Epidermal melanocyte (primary cell): ENCODE data around the gene LRSAM1.

Source experiments
- DNase-seq: peaks from one replicate; pipeline ENCODE4 v3.0.0; 2011; ENCODE audit warnings: low spot score; ENCODE audit not compliant: insufficient read length

The LRSAM1 gene

DNA sequence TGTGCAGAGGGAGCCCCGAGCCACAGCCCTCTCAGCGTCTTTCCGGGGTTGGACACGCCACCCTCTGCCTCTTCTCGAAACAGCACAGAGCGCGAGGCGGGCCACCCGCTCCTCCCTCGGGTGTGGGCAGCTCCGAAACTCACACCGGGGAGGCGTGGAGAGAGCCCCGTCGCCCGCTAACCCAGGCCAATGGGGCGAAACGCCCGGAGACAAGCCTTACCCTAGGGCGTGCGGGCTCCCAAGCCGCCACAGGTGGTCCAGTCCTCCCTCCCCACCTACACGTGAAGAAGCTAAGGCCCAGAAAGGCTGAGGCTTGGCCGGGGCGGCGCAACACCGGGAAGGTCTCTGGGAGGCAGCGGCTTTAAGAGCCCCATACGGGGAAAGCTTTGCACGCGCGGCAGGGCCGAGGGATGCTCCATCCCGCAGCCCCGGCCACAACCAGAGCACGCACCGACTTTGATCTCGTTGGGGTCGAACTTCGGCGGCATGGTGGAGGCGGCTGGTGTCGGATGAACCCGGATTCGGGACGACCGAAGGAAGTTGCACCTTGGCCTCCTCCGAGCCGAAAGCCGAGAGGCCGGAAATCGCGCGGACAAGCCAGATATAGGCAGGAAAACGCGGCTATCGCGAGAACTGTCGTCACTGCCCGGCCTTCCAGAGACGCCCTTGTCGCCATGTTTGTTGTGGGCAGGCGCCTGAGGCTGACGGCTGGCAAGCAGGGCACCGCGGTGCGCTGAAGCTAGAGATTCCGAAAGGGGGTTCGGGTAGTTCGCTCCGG, at the start of gene LRSAM1, which contains the start of gene RPL12:
TSS of gene LRSAM1 (plus strand) at position 681 of the 778 bp plus-strand sequence. CDS start 3,018 bp downstream, outside the sequence.
TSS of gene RPL12 (minus strand) at position 577 of the 778 bp plus-strand sequence. CDS start at position 488, 89 bp downstream.
- DNase-seq = peak; percentile 95

GRCh38 chr9:127402401-127403090, 48.8 kb upstream of the LRSAM1 start:
- no peak for DNase-seq

- DNase-seq = no peak
These were observed 47.7 kb upstream of the LRSAM1 start for GRCh38 chr9:127403507-127404192.

- DNase-seq = no peak
These were observed 46.7 kb upstream of the LRSAM1 start for GRCh38 chr9:127404631-127405030.

DNA sequence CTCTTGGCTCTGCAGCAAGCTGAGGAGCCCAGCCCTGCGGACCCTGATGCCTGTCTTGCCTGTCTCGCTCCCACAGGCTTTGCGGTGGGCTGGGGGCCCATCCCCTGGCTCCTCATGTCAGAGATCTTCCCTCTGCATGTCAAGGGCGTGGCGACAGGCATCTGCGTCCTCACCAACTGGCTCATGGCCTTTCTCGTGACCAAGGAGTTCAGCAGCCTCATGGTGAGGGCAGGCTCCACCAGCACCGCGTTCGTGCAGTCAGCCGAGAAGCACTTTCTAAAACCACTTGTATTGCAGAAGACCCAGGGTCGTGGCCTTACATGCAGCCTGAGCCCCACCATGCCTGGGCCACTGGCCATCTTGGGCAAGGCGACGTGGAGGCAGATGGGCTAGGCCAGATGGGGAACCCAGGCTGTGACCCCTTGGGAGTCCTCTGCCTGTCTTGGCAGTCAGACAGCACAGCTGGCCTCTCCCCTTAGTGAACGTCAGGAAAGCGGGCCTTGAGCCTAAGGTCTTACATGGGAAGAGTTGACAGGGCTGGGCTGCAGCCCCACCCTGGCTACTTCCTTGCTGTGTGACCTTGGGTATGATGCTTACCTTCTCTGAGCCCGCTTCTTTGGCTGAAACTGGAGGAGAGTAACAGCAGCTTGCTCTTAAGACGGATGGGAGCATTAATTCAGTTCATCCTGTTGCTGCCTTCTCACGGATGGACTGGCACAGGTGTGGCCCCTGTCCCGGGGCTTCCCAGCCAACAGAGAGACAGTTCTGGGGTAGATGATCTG, 45.8 kb upstream of the LRSAM1 start:
- no peak for DNase-seq

DNA sequence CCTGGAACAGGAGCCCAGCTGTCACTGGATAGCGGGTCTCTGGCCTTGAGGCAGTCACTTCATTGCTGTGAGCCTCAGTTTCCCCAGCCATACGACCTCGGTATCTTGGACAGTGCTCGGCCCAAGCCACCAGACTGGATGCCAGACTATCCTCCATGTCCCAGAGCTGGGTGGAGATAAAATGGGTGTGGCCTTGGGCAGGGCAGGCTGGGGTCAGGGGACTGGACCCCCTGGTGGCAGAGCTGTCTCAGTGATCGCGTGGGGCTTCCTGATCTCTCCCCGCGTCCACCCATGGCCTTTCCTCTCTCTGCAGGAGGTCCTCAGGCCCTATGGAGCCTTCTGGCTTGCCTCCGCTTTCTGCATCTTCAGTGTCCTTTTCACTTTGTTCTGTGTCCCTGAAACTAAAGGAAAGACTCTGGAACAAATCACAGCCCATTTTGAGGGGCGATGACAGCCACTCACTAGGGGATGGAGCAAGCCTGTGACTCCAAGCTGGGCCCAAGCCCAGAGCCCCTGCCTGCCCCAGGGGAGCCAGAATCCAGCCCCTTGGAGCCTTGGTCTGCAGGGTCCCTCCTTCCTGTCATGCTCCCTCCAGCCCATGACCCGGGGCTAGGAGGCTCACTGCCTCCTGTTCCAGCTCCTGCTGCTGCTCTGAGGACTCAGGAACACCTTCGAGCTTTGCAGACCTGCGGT, 44.4 kb upstream of the LRSAM1 start:
- no peak for DNase-seq

- no peak for DNase-seq
These were observed 43.8 kb upstream of the LRSAM1 start for GRCh38 chr9:127407492-127407843.

- no peak for DNase-seq
These were observed 40.2 kb upstream of the LRSAM1 start for GRCh38 chr9:127411122-127411521.

DNA sequence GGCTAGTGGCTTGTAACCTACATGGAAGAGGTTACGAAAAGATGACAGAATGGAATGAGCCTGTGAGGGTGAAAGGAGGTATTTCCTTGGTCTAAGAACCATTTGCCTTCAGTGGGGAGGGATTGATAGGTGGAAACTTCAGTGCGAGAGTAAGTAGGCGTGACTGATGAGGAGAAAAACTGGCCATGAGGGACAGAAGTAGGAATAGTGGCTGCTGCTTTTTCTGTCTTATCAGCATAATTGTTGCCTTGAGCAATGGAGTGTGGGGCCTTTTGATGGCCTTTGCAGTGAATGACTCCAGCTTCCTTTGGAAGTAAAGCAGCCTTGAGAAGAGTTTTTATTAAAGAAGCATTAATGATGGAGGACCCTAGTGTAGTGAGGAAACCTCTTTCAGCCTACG, 36.2 kb upstream of the LRSAM1 start:
- no peak for DNase-seq

- no peak for DNase-seq
These were observed 35.7 kb upstream of the LRSAM1 start for GRCh38 chr9:127415657-127416056.

GRCh38 chr9:127417131-127418036, 33.9 kb upstream of the LRSAM1 start:
- peak; percentile 45 for DNase-seq

GRCh38 chr9:127418037-127418471, 33.3 kb upstream of the LRSAM1 start:
- DNase-seq = no peak

- no peak for DNase-seq
These were observed 32.0 kb upstream of the LRSAM1 start for GRCh38 chr9:127419348-127419747.

DNA sequence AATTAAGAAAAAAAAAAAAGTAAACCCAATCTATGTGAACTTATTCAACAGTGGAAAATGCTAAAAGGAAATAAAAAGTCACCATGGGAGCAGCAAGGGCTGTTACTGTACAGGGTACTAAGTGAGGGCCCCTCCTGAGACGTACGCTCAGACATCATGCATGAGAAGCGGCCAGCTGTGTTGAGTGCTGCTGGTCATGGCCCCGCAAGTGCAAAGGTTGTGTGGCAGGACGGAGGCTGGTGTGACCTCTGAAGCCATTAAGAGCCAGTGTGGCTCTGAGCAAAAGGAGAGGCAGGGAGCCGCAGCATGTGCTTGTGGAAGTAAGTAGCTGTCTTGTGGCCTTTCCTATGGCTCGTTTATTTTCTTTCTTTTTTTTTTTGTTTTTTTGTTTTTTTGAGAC, 30.3 kb upstream of the LRSAM1 start:
- DNase-seq = no peak

DNA sequence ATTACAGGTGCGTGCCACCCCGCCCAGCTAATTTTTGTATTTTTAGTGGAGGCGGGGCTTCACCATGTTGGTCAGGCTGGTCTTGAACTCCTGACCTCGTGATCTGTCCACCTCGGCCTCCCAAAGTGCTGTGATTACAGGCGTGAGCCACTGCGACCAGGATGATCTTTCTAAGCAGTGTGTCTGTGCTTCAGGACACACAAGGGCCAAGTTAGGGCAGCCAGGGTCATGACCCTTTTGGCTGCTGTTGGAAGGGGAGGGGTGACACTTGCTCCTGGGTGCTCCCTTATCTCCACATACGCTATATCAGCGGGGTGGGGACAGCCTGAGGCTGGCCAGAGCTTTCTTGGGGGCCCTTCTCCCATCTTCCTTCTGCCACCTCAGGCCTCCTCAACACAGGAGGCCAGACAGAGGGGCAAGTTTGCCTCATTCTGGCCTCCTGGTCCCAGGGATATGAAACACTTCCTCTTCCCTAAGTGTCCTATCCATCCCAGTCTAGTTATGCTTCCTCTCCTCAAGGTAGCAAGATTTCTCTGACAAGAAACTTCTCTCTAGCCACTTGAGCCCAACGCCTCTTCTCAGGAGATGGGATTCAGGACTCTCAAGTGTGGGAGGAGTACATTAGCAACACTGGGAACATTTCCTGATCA, 29.1 kb upstream of the LRSAM1 start:
- DNase-seq = no peak

- no peak for DNase-seq
These were observed 28.5 kb upstream of the LRSAM1 start for GRCh38 chr9:127422787-127423186.

DNA sequence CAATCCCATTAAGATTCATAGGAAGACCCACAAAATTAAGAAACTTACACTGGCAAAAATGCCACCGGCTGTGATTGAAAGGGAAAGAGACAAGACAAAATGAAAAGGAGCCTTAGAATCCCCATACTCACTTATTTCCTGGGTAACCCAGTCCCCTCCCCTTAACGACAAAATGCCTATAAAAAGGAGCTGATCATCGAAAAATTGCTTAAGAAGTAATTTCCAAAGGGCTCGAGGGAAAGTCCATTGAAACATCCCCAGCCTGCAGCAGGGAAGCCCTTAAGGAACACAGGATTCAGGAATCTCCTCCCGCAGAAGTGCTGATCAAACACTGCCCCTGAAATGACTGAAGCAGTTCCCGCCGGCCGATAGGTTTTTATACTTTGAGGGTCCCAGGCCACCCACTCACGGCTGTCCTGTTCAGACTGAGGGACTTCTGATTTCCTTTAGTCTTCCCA, 27.8 kb upstream of the LRSAM1 start:
- DNase-seq = no peak

GRCh38 chr9:127423934-127424675, 27.2 kb upstream of the LRSAM1 start, which contains the start of gene ZNF79:
Gene ZNF79 (plus strand): TSS chr9:127424382. CDS start chr9:127424788, 406 bp downstream.
- DNase-seq = peak; percentile 98
